HG03095 (cell line): ENCODE results near the gene DSCAML1.

Experiments
- ATAC-seq: cut with Tn5 transposase; IDR thresholded peaks from one replicate; pipeline ENCODE4 v1.9.1; 2021; ENCODE audit warnings: moderate library complexity; ENCODE audit not compliant: unreplicated experiment

DSCAML1 gene, protein sequence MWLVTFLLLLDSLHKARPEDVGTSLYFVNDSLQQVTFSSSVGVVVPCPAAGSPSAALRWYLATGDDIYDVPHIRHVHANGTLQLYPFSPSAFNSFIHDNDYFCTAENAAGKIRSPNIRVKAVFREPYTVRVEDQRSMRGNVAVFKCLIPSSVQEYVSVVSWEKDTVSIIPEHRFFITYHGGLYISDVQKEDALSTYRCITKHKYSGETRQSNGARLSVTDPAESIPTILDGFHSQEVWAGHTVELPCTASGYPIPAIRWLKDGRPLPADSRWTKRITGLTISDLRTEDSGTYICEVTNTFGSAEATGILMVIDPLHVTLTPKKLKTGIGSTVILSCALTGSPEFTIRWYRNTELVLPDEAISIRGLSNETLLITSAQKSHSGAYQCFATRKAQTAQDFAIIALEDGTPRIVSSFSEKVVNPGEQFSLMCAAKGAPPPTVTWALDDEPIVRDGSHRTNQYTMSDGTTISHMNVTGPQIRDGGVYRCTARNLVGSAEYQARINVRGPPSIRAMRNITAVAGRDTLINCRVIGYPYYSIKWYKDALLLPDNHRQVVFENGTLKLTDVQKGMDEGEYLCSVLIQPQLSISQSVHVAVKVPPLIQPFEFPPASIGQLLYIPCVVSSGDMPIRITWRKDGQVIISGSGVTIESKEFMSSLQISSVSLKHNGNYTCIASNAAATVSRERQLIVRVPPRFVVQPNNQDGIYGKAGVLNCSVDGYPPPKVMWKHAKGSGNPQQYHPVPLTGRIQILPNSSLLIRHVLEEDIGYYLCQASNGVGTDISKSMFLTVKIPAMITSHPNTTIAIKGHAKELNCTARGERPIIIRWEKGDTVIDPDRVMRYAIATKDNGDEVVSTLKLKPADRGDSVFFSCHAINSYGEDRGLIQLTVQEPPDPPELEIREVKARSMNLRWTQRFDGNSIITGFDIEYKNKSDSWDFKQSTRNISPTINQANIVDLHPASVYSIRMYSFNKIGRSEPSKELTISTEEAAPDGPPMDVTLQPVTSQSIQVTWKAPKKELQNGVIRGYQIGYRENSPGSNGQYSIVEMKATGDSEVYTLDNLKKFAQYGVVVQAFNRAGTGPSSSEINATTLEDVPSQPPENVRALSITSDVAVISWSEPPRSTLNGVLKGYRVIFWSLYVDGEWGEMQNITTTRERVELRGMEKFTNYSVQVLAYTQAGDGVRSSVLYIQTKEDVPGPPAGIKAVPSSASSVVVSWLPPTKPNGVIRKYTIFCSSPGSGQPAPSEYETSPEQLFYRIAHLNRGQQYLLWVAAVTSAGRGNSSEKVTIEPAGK (N-terminal part only)

DNA sequence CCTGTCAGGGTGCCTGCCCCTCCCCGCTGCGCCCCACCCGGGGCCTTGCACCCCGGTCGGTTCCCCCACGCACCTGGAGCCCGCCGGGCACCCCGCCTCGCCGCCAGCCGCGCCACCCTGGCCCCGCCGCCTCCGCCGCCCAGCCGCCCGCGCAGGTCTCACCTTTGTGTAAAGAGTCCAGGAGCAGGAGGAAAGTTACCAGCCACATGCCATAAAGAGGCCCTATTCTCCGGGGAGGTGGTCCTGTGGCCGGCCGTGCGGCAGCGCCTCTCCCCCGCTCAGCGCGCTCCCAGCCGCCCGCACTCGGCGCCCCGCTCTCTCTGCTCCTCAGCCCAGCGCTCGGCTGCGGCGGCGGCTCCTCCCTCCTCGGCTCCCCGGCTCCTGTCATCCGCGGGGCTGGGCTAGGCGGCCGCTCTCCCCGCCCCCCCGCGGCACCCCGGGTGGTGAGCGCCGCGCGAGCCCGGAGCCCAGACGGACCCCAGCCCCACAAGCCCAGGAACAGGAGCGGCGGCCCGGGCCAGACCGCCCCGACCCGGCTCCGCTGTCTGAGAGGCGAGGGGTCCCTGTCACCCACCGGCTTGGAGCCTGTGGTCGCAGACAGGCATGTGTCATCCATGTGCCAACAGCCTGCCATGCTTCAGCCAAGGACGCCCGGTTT, at the start of gene DSCAML1:
DSCAML1 (minus strand) TSS at position 345 of the 658 bp plus-strand sequence; CDS start at position 208, 137 bp downstream.
- no peak for ATAC-seq

DNA sequence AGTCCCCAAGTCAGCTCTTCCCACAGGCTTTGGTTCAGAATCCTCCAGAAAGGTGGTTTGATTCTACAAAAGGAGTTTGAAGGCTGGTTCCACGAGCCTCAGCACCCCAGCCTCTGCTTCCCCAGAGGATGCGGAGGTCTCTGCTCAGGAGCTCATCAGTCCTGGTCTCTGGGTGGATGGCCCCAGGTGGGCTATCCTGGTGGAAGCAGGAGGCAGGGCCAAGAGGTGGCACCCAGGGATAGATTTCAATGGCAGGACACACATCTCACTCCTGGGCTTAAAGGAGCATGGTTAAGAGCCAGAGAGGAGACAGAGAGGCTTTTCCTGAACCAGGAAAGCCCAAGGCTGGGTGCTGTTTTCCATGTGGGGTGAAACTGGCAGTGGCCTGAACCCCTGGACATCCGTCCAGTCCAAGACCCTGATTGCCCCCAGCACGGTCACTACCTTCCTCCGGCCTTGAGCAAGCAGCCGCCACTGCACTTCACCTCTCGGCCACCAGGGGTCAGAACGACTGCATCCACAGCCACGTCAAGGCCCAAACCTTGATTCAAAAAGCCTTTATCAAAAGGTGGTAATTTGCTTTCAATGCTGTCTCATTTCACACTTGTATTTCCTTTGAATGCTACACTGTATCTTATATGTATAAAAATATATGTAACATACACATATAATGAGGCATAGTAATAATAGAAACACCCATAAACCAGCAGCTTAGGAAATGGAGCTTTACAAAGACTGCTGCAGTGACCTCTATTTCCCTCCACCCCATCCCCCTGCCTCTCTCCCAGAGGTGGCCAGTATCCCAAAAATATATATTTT, 46.9 kb upstream of the DSCAML1 start:
- no peak for ATAC-seq

DNA sequence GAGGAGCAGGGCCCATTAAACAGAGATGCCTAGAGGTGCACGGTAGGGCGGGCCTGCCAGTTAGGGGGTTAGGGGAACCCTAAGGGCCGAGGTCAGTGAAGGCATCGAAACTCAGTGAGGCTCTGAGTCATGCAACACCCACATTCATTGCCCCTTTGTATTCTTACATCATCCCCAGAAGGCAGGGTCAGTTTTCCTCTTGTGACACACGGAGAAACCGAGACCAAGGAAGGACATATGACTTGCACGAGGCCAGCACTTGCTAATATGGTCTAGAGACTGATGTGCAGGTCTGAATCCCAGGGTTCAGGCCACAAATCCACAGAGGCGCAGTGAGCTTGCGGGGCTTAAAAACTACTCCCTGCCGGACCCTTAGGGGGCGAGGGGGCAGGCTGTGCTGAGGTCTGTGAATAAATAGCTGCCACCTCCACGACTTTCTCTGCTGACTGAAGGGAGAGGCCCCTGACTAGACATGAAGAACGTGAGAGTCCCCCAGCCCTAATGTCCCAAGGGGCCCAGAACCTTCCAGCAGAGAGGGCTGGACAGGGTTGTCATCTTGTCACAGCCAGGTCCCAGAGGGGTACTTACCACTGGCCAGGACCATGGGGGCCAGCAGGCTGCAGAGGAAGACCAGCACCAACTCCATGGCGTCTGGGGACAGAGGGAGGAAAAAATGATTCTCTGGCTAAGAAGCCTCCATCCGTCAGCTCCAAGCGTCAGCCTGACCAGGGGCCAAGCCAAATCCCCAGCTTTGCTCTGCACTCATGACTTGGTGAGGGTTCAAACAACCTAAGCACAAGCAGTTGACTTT, 45.3 kb upstream of the DSCAML1 start:
- ATAC-seq, result no peak

DNA sequence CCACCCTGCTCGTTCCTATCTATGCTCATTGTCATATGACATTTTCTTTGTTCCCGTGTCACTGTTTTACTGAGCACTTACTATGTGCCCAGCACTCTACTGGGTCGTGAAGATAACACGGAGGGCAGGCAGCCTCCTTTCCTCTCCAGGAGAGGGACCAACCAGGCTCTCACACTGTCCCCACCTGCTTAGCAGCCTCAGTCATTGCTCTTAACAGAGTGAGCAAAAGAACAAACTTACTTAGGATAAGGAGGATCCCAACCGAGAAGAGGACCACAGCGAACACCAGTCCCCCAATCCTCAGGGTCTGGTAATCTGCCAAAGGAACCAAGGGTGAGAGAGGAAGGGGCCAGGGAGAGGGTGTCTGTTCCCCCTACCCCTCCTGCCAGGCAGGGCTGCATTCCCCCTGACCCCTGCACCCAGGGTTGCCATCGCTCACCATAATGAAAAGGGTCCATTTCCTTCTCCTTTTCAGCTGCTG, 44.6 kb upstream of the DSCAML1 start:
- no peak for ATAC-seq

DNA sequence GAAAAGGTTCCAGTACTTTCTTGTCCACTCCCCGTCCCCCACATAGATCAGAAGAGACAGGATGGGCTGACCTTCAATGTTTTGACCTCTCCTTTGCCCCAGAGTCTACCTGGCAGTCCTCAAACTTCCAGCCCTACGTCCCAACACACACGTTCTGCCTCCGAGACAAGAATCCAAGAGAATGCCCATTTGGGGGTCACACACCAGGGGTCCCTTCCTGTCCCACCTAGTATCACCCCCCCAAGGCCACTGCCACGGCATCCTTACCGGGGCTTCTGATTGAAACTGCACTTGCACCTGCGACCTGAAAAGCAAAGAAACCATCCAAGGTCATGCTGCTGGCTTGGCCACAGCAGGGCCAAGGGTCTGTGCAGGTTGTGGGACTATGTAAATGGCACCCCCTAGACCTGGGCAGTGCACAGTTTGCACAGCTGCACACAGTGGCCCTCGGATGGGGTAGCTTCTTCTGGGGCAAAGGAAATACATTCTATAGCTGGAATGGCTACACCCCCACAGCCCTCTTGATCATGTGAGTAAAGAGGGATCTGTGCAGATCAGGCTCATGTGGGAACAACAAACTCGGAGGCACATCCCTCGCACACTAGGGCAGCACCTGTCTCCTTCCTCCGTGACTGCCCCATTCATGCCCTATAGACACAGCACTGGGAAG, 44.0 kb upstream of the DSCAML1 start:
- ATAC-seq, result no peak

DNA sequence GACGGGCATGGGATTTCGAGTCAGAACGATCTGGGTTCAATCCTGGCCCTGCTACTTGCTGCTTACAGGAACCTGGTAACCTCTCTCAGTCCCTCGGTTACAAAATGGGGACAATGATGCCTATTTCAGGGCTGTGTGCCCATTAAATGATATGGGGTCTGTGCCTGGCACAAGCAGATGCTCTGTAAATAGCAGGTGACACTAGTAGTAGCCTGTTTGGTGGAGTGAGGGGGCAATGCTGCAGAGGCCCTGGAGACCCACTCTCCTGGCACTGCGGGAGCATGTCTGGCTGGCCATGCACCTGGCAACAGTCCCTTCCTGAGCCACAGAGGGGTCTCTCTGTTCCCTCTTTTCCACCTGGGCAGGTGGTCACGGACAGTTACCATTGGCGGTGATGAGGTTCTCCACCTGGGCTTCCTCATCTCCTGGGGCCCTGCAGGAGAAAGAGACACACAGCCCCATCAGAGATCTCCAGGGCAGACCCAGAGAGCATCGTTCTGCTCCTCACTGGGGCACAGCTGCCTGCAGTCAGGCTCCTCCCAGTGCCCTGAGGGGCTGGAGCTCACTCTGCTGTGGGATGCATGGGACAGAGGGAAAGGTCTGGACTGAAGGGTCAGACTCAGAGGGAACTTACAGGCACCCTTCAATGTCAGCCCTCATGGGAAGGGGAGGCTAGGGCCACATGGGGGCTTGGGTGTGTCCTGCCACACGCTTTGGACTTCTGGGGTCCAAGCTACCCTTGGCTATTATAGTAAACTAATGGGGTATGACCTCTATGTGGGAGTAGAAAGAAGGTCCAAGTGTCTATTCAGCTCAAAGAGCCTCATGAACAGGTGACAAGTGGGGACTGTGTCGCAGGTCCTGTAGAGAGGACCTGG, 43.2 kb upstream of the DSCAML1 start:
- no peak for ATAC-seq

DNA sequence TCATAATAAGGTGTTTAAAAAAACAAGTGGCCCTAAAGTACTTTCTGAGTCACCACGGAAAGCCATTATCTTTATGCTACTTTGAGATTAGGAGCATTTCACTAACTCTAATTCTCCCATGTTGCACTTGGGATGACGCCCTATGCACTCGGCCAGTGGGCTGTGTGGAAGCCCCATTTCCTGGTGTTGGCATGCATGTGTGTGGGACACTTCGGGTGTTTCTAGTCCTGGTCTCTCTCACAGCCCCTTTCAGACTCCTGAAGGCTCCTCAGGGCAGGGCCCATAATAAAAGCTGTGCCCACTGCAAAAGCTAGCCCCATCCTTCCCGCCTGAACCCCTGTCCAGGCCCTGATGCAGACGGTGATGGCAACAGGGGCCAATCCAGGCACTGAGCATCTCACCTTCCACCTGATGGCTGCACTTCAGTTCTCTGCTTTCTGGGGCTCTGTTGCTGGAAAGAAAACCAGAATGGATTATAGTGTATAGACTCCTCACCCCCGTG, 42.4 kb upstream of the DSCAML1 start:
- ATAC-seq, result no peak

DNA sequence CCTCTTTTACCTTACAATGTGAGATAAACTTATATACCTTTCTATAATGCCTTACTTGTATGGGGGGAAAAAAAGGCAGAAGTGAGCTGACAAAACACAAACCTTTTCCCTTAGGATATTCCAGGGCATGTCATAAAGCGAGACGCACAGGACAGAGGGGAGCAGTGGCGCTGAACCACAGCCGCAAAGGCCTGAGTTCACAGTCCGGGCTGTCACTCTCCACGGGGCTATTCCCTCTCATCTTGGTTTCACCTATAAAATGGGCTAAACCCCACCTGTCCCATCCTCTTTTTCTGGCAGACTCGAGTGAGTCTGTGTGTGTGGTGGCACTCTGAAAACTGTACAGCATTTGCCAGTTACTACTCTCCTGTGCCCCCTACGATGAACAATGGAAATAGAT, 41.9 kb upstream of the DSCAML1 start:
- ATAC-seq, result no peak

DNA sequence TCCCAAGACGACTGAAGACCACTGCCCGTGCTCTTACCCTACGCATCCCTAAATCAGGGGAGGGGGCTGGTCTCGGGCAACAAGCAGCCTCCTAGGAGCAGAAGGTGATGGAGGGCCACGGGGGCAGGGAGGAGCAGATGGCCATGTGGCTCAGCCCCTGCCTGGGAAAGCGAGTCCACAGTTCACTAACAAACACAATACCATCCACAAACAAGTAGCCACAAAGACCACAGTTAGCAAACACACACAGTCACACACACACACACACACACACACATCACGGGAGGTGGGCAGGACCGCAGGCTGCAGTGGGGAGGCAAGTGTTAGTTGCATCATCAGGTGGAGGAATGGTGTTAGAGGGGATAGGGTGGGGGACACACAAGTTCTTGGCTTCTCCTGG, 40.8 kb upstream of the DSCAML1 start:
- no peak for ATAC-seq

DNA sequence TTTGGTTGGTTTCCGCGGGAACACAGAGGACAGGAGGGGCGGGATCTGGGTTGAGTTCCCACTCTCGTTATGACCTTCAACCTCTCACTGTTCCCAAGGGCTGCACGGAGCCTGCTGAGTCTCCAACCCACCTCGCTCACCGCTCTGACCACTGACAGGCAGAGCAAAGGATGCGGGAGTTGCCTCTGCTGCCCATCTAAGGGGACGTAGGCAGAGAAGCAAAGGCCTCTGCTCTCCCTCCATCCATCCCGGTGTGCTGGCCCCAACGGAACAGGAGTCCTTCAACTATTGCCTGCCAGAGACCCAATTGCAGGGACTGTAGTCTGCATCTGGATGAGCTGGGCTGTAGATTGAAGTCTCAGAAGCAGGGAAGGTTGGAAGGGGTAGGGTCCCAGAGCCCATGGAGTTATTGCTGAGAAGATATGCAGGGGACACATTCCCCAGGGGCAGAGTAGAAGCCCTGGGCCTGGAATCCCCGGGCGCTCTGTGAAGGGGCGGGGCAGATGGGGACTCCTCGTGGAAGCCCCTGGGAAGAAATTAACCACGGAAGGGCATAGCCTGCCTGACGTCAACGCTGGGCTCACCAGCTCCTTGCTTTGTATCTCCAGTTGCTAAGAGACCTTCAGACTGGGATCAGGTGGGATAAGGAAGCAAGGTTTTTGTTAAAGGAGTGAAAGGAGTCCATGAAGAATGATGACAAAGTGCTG, 40.2 kb upstream of the DSCAML1 start:
- no peak for ATAC-seq

DNA sequence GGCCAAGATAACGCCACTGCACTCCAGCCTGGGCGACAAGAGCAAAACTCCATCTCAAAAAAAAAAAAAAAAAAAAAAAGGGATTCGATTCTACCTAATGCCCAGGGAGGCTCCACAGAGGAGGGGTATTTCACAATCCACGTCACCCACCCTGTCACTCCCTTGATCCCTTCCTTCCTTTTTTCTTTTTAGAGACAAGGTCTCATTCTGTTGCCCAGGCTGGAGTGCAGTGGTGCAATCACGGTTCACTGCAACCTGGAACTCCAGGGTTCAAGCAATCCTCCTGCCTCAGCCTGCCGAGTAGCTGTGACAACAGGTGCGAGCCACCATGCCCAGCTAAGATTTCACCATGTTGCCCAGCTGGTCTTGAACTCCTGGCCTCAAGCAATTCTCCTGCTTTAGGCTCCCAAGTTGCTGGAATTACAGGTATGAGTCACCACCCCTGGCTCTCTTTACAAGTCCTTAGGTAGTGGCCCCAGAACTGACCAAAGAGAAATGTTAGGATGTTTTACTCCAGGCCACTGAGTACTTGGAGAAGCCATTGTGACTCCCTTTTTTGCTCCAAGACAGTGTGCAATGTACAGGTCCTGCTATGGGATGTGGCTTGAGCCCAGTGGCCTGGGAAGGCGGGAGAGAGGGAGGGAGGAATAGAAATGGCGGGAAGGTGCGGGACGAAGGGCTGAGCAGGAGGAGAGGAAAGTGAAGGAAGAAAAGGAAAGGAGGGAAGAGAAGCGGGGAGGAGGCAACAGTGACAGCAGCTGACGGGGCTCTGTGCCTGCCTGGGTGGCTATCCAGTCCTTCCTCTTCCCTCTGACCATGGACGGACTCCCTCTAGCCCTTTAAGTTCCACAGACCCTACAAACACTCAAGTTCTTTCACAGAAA, 39.3 kb upstream of the DSCAML1 start:
- ATAC-seq, result no peak

DNA sequence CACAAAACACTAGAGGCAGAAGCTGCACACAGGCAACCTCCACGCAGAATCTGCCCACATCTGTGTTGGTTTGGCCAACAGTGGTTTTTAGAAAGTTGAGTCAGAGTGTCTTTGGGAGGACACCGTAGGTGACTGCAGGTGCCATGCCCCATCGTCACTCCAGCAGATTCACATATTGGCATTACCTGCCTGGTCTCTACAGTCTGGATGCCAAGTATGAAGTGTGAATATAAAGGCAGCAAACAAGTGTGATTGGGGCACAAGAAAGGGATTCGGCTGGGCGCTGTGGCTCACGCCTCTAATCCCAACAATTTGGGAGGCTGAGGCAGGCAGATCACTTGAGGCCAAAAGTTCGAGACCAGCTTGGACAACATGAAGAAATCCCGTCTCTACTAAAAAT, 38.6 kb upstream of the DSCAML1 start:
- ATAC-seq, result no peak

DNA sequence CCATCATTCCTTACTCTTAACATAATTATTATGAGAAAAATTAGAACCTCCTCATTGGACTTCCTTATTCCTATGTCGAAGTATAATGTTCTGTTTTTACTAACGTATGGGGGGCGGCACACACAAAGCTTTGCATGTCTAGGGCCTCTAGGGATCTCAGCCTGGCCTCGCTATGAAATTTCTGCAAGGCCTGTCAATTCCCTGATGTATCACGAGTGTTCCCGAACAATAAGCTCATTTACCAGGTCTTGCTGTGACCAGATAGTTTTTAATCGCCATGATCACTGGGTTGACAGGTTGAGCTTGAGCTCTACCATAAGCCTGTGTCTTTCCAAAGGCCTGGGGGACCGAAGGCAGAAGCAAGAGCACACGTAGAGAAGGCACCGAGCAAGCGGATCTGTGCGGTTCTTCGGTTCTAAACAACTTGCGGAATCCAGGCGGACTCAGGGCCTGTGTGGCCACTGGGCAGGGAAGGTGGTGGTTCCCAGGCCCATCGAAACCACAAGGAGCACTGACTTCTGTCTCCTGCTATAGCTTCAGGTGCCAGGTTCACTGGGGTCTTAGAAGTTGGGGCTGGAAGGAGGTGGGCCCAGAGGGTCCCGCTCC, 37.9 kb upstream of the DSCAML1 start:
- ATAC-seq, result no peak

DNA sequence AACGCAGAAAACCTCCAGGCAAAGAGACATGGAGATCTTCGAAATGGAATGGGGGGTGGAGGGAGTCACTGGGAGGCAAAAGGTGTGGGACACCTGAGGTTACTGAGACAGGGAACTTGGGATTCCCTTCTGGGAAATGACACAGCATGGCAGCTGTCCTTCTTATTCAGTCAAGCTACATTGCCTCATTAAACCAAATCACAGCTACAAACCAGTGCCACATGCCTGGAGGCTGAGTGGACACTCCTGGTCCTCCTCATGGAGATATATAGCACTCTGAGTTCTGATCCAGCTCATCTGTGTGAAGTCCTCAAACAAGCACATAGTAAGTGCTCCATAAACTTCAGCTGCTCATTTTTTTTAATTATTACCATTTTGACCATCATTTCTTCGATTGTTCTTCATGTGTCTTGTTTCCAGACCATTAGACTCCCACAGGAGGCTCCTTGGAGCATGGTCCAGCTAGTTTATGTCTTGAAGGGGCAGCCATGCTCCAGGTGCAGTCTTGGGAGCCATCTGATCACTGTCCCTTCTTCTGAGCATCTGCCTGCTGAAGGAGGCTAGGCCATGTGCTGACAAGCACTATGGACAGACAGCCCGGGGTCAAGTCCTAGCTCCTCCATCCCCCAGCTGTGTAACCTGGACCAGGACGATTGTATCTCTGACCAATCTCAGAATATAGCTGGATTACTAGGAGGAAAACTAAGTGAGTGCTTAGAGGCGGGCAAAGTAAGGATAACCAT, 37.2 kb upstream of the DSCAML1 start:
- ATAC-seq, result no peak
